NCI-H345 treated with DMSO at 0.1 percent for 48 hours (cell line): Measurements from ENCODE around the gene ITGA1.
"Not testable (repeated sequence)": the region's sequence is repeated elsewhere in the genome, so short reads cannot be mapped to it uniquely, and the experiment has no call there.

Experiments
- DNase-seq: peaks from one replicate; lab custom pipeline; 2025; ENCODE audit not compliant: unreplicated experiment; lab: John Stamatoyannopoulos, UW

ITGA1 gene

DNA sequence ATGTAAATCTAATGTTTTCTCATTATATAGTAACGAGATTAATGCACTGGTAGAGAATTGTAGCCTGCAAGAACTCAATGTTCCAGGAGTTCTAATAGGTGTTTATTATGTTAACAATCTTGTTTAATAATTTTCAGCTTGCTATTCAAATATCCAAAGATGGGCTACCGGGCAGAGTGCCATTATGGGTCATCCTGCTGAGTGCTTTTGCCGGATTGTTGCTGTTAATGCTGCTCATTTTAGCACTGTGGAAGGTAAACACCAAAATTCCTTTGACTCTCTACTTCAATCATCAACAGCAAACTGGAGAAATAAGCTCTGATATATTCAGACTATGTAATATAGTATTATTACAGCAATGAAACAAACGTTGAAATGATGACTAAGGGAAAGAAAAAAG is 159.5 kb downstream of the ITGA1 start:
- DNase-seq, result no peak

DNA sequence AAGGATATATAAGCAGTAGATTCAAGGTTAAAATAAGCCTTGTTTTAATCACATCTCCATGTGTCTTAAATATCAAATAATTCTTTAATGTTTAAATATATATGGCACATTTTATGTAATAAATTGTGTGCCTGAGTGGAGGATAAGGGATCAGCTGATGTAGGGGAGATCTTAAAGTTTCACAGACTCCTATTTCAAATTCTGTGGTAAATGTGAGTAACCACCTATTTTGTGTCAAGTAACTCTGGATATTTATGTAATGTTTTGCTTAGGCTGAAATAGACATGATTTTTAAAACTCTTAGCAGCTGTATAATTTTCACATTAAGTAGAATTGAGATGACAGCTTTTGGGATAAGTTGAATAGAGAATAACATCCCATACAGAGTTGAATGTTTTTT is 160.1 kb downstream of the ITGA1 start:
- no peak for DNase-seq

DNA sequence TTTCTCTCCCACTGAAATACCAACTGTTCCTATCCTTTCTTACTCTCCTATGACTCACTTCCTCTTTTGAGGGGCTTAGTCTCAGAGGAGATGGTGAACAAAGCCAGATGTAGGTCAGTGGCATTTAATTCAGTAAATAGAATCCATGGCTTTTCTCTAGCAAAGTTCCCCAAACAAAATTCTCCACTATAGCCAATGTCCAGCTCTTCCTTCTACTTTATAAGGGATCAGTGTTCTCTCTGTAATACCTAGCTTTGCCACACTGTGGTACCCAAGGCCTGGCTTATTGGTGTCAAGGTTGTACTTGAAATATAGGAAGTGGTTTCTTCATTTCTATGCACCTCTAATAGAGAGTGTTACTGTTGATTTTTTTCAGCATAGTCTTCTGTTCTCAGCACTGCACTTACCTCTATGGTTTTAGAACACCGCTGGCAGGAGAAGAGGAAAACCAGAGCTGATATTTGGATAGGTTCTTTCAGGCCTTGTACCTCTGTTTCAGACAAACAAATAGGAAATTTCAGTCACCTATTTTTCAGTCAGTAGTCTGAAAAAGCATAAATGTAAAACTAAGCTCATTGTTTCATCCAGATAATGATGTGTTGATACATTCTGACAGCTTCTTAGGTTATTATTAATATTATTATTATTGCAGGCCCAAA is 160.8 kb downstream of the ITGA1 start:
- peak; percentile 56 for DNase-seq

DNA sequence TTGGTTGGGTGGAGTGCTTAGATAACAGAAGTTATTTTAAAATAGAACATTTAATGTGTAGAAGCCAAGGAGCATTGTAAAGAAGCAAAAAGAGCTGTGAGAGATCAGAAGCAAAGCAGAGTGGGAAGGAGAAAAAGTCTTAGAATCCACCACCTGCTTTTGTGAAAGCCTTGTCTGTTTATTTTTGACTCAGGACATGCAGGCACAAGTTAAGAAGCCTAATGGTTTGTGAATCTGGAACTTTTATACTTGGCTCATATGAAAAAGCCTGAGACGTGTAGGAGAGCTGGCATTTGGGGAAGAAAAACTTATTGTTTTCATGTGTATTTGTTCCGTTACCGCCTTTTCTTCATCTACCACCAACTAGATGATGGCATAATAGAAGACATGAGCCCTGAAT is 163.0 kb downstream of the ITGA1 start:
- no peak for DNase-seq

DNA sequence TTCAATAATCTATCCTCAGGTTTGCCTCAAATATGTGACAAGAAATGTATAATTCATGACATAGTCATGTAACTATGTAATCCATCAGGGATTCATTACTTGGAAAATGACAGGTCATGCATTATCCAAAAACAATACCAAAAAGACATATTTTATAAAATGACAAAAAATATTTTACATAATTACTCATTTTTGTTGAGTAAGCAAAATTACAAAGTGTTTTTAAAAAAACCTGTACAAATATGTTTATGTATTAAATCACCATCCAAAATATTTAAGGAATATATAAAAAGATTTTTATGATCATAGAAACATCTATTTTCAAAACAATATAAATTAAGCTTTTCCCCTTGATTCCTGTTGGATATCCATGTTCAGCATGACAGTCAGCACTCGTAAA is 164.8 kb downstream of the ITGA1 start:
- no peak for DNase-seq

DNA sequence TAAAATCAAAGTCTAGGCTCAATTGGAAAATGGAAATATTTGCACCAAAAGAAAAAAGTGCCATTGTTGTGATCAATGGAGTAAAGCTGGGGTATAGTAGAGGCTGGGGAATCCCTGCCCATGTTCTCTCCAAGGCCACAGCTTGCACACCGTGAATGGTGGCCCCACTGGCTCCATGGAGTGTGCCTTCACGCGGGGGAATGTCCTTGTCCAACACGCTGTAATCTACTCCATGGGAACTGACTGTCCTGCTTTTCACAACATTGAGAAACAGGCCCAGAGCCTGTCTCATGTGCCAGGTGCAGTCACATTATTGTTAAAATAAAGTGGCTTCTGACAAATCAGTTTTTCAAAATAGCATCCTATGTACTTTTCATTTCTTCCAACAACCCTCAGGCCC is 168.3 kb downstream of the ITGA1 start:
- no peak for DNase-seq

DNA sequence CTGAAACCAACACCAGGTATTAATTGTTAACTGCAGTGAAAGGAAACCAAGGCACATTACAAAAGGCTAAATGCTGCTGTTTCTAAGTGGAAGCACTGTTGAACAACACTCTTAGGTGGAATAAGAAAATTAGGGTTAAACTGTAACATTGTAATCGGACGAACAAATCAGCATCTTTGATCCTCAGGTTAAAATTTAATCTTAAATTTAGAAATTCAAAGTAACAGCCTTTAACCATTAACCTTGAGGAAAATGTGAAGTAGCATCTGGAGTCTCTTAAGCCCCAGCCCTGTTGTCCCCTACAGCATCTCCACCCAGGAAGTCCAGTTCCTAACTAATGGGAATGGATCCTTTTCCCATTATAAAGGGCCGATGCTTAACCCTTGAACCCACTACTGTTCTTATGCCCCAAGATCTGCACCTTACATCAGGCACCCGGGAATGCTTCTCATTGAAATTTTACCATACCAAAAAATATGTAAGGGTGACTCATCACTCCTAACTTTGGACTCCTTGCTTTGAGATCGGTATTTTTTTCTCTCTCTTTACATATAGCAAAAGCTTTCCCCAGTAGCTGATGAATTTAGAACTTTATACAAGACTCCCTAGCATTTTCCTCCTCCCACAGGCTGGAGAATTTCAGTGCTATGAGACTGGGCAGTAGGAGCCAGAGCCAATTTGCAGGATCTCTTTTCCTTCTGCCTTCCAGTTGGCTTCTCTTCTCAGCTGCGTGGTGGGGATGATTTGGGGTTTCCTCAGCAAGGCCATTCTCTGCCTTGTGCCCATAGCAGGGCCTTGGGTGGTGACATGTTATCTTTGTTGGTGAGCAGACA is 169.4 kb downstream of the ITGA1 start:
- DNase-seq, result no peak

DNA sequence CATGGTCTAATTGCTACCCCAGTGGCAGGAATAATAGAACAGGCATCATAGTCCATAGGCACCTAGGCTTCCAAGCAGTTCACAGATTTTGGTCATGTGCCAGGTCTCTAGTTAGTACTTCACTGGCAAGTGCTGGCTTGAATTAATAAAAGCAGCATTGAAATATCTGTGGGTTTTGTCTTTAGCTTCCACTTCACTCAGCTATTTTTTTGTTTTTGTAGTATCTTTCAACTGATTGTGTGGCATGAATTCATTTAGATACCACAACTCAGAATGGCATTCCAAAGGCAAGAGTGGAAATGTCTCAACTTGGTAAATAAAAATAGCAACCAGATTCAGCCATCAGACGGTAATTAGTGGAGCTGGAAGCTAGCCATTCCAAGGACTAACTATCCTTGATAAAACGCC is 173.6 kb downstream of the ITGA1 start:
- peak; percentile 5 for DNase-seq

DNA sequence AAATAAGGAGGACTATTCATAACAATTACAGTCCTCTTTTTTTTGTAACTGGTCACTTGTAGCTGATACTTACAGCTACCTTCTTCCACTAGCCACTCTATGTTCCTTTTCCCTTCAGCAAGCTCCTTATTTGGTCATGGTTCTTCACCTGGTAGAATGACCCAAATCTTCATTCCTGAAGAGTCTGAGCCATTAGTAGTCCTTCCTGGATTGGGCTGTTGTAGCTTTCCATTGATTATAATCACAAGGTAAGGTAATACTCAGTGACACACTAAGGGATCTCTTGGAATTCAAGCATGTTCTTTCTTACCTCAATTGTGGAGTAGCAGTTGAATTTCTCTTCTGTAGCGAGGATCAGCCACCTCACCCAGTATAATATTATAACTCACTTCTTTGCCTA is 175.9 kb downstream of the ITGA1 start:
- DNase-seq, result no peak

DNA sequence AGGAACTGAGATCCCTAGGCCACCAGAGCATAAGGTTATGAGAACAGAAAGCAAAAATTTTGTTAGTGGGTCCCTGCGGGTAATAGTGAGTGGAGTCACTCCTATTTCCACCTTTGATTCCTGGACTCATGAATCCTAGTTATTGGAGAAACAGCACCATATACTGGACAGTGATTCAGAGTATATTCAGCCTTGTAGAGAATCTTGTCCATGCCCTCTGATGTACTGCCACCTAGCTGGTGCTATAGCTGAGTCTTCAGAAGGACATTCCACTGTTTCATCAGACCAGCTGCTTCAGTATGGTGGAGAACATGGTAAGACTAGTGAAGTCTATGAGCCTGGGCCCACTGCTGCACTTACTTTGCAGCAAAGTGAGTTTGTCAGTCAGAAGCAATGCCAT is 176.4 kb downstream of the ITGA1 start:
- DNase-seq, result no peak

DNA sequence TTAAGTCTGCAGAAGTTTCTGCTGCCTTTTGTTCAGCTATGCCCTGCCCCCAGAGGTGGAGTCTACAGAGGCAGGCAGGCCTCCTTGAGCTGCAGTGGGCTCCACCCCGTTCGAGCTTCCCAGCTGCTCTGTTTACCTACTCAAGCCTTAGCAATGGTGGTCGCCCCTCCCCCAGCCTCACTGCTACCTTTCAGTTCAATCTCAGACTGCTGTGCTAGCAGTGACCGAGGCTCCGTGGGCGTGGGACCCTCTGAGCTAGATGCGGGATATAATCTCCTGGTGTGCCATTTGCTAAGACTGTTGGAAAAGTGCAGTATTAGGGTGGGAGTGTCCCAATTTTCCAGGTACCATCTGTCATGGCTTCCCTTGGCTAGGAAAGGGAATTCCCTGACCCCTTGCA is 188.4 kb downstream of the ITGA1 start:
- not testable (repeated sequence) for DNase-seq

DNA sequence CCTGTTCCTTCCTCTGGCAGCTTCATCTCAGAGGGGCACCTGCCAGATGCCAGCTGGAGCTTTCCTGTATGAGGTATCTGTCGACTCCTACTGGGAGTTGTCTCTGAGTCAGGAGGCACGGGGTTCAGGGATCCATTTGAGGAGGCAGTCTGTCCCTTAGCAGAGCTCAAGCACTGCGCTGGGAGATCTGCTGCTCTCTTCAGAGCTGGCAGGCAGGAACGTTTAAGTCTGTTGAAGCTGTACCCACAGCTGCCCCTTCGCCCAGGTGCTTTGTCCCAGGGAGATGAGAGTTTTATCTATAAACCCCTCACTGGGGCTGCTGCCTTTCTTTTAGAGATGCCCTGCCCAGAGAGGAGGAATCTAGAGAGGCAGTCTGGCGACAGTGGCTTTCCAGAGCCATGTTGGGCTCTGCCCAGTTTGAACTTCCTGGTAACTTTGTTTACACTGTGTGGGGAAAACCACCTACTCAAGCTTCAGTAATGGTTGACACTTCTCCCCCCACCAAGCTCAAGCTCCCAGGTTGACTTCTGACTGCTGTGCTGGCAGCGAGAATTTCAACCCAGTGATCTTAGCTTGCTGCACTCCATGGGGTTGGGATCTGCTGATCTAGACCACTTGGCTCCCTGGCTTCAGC is 189.7 kb downstream of the ITGA1 start:
- no peak for DNase-seq

DNA sequence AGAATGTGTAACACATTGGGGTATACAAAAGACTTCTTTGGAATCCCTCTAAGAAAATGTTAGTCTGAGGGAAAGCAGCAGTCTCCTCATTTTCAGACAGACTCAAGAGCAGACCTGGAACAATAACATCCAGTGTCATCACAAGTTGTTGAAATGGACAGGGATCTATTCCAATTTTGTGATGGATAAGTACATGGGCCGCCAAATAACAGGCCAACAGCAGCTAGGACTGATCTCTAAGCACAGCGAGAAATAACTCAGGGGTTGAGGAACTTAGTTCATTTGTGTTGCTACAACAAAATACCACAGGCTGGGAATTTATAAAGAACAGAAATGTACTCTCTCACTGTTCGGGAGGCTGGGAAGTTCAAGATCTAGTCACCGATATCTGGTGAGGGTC is 193.8 kb downstream of the ITGA1 start:
- DNase-seq, result no peak

DNA sequence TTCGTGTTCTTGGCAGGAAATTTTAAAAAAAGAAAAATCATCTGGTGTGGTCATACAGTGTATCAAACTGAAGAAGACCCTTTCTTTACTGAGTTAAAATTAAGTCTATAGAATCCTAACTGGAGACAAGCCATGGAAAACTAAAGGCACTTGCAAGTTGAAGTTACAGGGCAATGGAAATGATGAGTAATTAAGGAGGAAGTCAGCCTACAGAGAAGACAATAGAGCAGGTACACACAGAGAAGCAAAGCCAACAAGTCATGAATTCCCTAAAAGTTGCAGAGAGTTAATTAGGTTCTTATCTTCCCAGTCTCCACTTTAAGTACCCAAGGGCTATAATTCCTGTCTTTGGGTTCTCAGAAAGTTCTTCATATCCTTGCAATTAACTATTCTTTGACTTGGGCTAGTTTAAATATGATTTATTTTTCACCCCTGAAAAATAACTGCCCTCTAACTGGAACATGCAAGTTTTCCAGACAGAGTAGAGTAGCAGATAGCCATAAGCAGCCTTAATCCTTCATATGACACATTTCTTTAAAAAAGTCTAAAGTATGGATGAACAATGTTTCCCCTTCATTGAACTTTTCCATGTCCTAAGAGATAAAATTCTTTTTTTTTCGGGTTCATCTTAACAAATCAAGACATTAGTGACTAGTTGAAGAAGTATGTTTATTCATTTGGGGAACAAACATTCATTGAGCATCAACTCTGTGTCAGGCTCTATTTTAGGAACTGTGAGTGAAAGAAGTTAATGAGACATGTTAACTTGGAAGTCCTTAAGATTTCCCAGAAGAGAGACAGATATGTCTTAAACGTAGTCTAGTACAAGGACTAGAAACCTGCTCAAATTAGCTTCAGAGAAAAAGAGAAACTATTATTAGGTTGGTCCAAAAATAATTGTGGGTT is 196.3 kb downstream of the ITGA1 start:
- no peak for DNase-seq

DNA sequence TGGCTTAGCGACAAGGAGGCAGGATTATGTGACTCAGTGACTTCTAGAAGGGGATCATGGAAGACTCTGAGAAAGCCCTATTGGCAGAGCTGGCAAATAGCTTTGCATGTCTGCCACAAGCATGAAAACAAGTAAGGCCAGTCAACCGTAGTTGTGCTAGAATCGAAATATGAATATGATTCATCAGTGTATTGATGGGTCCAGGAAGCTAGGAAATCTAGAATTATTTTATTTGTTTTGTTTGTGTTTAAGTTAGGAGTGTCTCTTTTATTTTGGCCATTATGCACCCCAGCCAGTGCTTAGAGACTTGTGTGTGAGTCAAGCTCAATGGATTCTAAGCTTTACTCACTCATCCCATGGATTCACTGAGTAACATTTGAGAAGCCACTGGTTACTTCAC is 197.6 kb downstream of the ITGA1 start:
- DNase-seq, result no peak

DNA sequence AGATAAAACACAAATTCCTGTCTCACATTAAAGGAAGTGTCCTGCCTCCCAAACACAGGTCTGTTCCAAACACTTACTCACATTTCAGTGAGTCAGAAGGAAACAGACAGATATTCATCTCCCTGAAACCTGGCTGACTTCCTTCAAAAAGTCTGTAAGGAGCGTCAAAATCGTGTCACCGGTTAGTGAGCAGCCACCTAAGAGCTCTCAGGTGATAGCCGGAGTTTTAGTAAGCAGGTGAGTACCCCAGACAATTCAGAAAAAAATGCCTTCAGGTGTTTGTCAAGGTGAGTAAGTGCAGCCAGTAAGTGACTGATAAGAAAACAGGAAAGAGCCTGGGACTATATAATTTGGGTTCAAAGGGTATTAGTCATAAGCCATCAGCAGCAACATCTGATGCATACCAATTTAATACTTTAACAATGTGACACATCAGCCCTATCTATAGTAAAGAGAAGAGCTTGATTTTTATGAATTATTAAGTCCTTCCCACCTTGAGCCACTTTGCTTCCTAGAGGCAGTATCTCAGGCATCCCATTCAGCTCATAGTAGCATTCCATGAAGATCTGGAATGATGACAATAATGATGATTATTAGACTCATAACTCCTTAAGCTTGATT is 200.1 kb downstream of the ITGA1 start:
- DNase-seq, result no peak

DNA sequence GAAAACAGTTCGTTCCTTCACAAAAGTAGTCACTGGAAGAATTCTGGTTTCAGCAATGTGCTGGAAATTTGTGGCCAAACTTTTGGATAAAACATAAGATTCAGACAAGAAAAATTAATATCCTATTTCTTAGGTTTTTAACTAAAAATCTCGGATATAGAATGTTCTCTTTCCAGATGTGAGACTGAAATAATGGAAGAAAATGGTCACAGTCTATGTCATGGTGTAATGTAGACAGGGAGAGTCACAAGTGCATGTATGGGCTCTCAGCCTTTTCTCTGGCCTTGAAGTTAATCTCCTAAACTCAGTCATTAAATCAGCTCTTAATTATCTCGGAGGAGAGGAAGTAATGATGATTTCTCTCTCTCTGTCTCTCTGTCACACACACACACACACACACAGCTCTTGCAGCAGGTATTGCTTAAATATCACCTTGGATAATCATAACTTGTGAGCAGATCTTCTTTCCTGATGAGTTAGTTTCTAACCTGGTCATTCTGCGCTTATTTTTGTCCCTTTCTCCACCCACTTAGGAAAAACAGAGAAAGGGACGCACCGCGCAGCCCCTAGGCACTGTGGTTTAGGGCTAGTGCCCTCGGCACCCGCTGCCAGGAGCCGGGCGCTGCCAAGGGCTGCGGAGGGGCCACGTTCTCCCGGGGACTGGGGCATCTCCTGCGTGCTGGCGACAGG is 200.8 kb downstream of the ITGA1 start:
- no peak for DNase-seq

DNA sequence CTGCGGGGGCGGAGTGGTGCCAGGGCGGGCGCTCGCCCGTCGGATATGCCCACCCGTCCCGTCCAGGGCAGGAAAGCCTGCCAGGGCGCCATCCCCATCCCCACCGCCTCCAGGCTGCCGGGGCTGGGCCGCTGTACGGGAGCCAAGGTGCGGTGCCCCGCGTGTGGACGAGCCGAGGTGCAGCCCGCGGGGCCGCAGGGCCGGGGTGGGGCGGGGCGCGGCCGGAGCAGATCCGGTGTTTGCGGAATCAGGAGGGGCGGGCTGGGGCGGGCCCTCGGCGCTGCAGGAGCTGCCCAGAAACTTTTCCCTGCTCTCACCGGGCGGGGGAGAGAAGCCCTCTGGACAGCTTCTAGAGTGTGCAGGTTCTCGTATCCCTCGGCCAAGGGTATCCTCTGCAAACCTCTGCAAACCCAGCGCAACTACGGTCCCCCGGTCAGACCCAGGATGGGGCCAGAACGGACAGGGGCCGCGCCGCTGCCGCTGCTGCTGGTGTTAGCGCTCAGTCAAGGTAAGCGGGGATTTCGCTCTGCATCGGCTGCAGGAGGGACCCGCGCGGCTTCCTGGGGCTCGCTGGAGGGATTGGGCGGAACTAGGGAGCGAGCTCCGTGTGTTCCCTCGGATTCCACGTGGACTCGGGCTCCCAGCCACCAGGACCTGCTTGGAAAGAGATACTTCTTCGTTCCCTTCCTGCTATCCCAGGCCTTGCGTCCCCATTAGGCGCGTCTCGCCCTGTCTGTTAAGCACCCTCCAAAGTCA is 201.5 kb downstream of the ITGA1 start, which contains the start of gene ITGA2:
ITGA2 (plus strand) TSS at position 328 of the 756 bp plus-strand sequence; CDS start at position 445, 117 bp downstream.
- DNase-seq, result peak; percentile 40

DNA sequence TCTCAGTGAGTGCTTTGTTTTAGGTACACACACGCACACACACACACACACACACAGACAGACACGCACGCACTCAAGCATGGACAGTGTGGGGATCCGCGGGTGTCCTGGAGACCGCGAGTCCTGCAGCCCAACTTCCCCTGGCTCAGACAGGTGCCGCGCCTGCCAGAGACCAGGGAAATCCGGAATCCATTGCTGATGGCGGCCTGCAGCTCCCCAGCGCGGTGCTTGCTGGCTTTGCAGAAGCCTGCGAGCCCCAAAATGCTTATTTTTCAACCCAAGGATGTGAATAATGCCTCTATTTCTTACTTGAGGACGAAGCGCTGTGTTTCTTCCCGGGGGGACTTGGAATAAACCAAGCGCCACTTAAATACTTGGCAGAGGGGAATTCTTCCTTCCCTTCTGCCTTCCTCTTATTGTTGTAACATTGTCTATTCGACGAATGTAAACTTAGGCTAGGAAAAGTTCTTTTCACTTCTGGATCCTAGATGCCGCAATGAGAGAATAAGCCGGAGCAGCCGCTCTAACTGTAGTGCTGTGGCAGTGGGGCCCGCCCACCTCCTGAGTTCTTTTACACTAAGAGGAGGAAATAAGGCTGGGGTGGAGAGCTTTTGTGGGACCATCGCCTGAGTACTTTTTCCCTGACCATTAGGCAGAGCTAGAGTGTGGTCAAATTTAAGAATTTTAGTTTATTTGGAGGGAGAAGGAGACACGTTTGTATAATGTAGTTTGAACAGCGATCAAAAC is 202.2 kb downstream of the ITGA1 start:
- no peak for DNase-seq
